Uterus (tissue), 2 donors: ENCODE data around the gene SGCA.

Experiments
- CTCF ChIP-seq, 4 experiments: fragments of 200-600 bp in 2 of 4; fragments of 450-650 bp in 2 of 4; sonication (generic) in 2 of 4; IDR thresholded peaks; one replicate each; pipeline ENCODE4 v1.5.1; 2016 to 2019; ENCODE audit warnings: antibody characterized with exemption in 4 of 4, mild to moderate bottlenecking in 2 of 4, moderate library complexity in 1 of 4
- POLR2A ChIP-seq, 2 donors: fragments of 450-650 bp; IDR thresholded peaks; one replicate each; pipeline ENCODE4 v1.6.1; 2016; ENCODE audit warnings: antibody characterized with exemption in 2 of 2, mild to moderate bottlenecking in 1 of 2, moderate library complexity in 1 of 2

- no peak for TF ChIP-seq CTCF (IDR thresholded peaks at IDR 0.05)
- TF ChIP-seq POLR2A (IDR thresholded peaks at IDR 0.05), result no peak
Measured at GRCh38 chr17:50222922-50223321, 57.1 kb downstream of the SGCA start.
